Sigmoid colon (tissue), 4 donors: ENCODE data around the gene STK39.

Experiments
- CTCF ChIP-seq, 4 experiments: fragments of 450-650 bp in 3 of 4; fragments of 200-600 bp in 1 of 4; IDR thresholded peaks; one replicate each; pipeline ENCODE4 v1.5.1; 2016 to 2019; ENCODE audit warnings: antibody characterized with exemption in 4 of 4, mild to moderate bottlenecking in 3 of 4, moderate library complexity in 2 of 4
- EP300 ChIP-seq, 4 donors: sonication (generic); formaldehyde crosslinking; IDR thresholded peaks; one replicate each; pipeline ENCODE4 v1.6.1; 2017; ENCODE audit warnings: antibody characterized with exemption in 4 of 4
- POLR2A ChIP-seq, 2 donors: fragments of 450-650 bp; IDR thresholded peaks; one replicate each; pipeline ENCODE4 v1.6.1; 2016; ENCODE audit warnings: antibody characterized with exemption in 2 of 2, mild to moderate bottlenecking in 2 of 2, moderate library complexity in 2 of 2

- TF ChIP-seq CTCF (IDR thresholded peaks at IDR 0.05) (no peak), POLR2A (IDR thresholded peaks at IDR 0.05) (no peak), EP300 (IDR thresholded peaks at IDR 0.05) (no peak)
These were observed 36.4 kb downstream of the STK39 start for GRCh38 chr2:168210895-168211570.
